IPS DF 6.9 (cell line): ENCODE results near the gene RFPL2.
"Not testable (repeated sequence)": the region's sequence is repeated elsewhere in the genome, so short reads cannot be mapped to it uniquely, and the experiment has no call there.

Source experiments
- DNase-seq: peaks from one replicate; pipeline ENCODE4 v3.0.0-alpha.2; 2013; ENCODE audit warnings: low read depth, low spot score
- H3K27ac ChIP-seq: one replicate; pipeline ENCODE4 v1.5.1; 2013; ENCODE audit warnings: low read length, control low read depth
- H3K27me3 ChIP-seq: 2 replicates; pipeline ENCODE4 v1.6.1; 2013; ENCODE audit warnings: mild to moderate bottlenecking, low read length; ENCODE audit not compliant: control insufficient read depth, insufficient read depth
- H3K36me3 ChIP-seq: 2 replicates; pipeline ENCODE4 v1.6.1; 2013; ENCODE audit warnings: low read length; ENCODE audit not compliant: control insufficient read depth, insufficient read depth
- H3K4me1 ChIP-seq: 2 replicates; pipeline ENCODE4 v1.6.1; 2013; ENCODE audit warnings: low read length; ENCODE audit not compliant: control insufficient read depth, insufficient read depth
- H3K4me3 ChIP-seq: 2 replicates; pipeline ENCODE4 v1.5.1; 2013; ENCODE audit warnings: mild to moderate bottlenecking, low read length
- H3K9me3 ChIP-seq: 2 replicates; pipeline ENCODE4 v1.6.1; 2013; ENCODE audit warnings: low read length, inconsistent platforms; ENCODE audit not compliant: control insufficient read depth, insufficient read depth
- WGBS: extraction: QIAGEN DNeasy Blood & Tissue Kit; methylation state at CpG from one replicate; pipeline ENCODE4 v1.1.7; 2013; ENCODE audit warnings: mixed read lengths, missing lambda C conversion rate; ENCODE audit not compliant: insufficient read length, insufficient coverage; 5-methylcytosine and 5-hydroxymethylcytosine counted together

RFPL2 gene

DNA sequence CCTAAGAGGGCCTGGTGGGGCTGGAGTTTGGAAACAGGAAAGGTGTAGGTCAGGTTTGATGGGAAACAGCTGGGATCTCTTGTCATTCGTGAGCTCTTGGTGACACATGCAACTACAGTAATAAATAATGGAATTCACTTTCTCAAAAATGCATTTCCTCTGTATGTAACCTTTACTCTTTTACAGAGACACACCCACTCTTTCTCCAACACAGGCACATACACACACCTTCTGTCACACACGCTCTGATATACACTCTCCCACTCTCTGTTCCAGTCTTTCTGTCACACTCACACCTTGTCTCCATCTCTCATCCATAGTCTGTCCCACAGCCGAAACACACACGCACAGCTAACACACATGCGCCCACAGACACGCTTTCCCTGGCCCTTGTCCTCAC is 39.2 kb downstream of the RFPL2 start:
- Histone ChIP-seq H3K27ac (no peak overlapping the region), H3K27me3 (no peaks in the 10 kb centered on the region), H3K9me3 (no peaks in the 10 kb centered on the region), H3K4me3 (no peak overlapping the region), H3K36me3 (no peaks in the 10 kb centered on the region), H3K4me1 (no peaks in the 10 kb centered on the region)
- no CpG with 5 or more reads among the region's 6 CpGs for WGBS
- DNase-seq, result no peak

DNA sequence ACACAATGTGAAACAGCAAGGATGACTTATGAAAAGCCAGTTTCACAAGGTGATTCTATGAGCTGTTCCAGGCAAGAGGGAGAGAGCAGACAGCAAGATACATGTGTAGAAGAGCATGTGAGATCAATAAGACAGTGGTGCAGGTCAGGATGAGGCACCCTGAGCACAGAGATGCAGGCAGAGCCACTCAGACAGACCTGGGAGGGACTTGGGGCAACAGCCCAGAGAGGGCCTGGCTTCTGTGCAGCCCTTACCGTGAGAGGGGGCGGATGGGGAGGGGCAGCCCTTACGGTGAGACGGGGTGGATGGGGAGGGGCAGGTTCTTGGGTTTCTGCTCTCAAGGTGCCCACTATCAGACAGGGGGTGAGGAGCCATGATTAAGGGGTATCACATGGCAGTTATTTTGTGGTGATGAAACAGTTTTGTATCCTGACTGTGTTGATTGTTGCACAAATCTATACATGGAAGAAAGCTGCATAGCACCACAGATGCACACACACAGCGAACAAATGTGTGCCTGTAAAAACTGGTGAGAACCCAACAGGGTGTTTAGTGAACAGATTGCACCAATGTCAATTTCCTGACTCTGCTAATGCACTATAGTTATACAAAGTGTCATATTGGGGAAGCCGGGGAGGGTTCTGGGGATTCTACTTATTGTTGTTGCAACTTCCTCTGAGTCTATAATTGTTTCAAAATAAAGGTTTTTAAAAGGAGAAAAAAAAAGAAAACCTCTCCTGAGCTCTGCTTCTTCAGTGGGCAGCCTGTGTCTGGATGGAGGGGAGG is 40.6 kb downstream of the RFPL2 start:
- Histone ChIP-seq H3K36me3 (no peaks in the 10 kb centered on the region), H3K4me1 (no peaks in the 10 kb centered on the region), H3K9me3 (no peaks in the 10 kb centered on the region), H3K4me3 (no peak overlapping the region), H3K27ac (no peak overlapping the region), H3K27me3 (no peaks in the 10 kb centered on the region)
- DNase-seq, result no peak
- no CpG with 5 or more reads among the region's 6 CpGs for WGBS

DNA sequence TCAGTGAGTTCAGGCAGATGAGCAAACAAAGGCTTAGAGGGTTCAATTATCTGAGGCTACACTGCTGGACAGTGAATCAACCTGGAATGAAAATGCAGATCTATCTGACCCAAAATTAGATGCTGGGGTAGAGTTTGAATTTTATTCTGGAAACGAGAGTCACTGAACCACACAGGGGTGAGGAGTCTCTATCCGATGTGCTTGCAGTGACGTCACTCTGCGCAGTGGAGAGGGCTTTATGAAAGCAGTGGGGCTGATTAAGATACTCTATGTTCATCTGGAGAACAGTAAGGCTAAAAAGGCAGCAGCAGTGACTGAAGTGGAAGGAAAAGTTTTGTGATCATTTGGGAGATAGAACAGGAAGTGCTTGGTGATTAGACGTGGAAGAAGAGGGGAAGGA is 44.5 kb downstream of the RFPL2 start:
- H3K27ac ChIP-seq, H3K4me3 ChIP-seq, H3K4me1 ChIP-seq, H3K9me3 ChIP-seq, H3K36me3 ChIP-seq, DNase-seq, H3K27me3 ChIP-seq: not testable (repeated sequence)
- WGBS, result no CpG with 5 or more reads among the region's 5 CpGs

DNA sequence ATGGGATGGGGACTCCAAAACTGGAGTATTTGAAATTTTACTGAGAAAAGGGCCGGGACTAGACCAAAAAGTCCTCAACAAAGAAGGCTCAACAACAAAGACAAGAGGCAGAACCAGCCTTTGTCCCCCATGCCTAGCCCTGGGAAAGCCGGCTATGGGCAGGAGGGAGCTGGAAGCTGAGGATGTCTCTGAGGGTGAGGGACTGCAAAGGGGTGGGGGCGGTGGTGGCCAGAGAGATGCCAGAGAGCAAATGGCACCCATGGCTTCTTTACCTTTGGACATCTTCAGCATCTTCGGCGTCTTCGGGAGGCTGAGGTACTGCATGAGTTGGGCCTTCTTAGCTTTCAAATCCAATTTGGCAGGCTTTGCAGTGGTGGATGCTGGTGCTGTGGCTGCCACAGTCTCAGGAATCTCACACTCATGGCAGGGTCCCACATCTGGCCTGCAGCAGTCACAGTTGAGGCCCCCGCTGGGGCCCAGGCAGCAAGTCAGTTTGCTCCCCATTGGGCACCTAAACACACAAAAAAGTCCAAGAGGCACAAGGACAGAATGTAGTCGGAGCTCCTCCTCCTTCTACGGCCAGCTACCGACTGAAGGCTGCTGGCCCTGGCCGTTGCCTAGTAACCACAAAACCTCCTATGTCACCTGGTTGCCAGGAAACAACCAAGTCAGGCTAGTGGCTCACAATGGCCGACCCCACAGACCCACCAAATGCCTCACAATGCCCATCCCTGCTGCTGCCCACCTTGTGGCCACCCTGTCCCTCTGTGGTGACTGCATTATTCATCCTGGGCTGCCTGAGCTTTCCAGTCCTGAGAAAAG is 46.0 kb downstream of the RFPL2 start, which contains the start of gene C22orf42:
TSS of gene C22orf42 (minus strand) at position 592 of the 822 bp plus-strand sequence. CDS start at position 504, 88 bp downstream.
- no CpG with 5 or more reads among the region's 12 CpGs for WGBS
- no peaks in the 10 kb centered on the region for H3K9me3 ChIP-seq

DNA sequence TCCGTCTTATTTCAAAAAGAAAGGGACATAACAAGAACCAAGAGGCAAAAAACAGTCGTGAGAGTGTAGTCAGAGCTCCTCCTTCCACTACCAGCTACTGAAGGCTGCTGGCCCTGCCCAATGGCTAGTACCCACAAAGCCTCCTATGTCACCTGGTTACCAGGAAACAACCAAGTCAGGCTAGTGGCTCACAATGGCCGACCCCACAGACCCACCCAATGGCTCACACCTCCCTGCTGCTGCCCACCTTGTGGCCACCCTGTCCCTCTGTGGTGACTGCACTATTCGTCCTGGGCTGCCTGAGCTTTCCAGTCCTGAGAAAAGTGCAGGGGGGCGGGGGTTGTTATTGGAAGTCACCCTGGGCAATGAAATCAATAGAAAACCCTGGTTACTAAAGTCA is 47.2 kb downstream of the RFPL2 start:
- not testable (repeated sequence) for H3K27ac ChIP-seq, H3K36me3 ChIP-seq, H3K27me3 ChIP-seq, H3K9me3 ChIP-seq, H3K4me3 ChIP-seq, DNase-seq, H3K4me1 ChIP-seq
- WGBS, result no CpG with 5 or more reads among the region's 5 CpGs

More for the DNA sequence above, 46.0 kb downstream of the RFPL2 start, which contains the start of gene C22orf42:
- Histone ChIP-seq H3K4me3 (no peak within 1 kb of the TSS), H3K36me3 (no peaks in the 10 kb centered on the region), H3K4me1 (no peaks in the 10 kb centered on the region), H3K27me3 (no peaks in the 10 kb centered on the region), H3K27ac (no peak within 1 kb of the TSS)
- no peak for DNase-seq

DNA sequence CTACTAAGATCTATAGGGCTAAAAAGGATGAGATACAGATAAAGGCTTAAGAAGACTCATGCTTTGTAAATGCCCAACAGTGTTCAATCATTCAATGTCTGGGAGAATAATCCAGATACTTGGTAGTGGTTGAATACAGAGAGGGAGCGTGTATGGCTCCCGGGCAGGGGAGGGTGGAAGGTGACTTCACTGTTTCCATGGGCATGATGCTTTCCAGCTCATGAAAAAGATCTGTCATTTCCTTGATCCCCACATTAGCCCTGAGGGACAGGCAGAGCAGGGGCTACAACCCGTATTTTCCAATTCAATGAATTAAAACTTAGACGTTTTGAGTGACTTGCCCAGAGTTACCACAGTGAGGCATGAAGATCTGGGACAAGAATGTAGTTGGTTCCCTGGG is 50.1 kb downstream of the RFPL2 start:
- DNase-seq, result not testable (repeated sequence)

DNA sequence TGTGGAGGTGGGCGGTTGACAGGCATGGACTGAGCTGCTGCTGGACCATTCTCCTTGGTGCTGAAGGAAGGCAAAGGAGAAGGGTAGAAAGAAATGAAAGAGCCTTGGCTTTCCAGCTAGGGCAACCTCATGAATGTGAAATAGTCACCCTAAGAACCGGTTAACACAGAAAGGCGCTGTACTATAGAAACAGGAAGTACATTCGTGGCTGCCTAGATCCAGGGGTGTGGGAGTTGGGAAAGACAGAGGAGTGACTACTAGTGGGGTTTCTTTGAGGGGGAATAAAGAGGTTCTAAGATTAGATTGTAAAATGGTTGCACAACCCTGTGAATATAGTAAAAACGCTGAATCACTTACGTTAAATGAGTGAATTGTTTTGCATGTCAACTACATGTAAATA is 53.2 kb downstream of the RFPL2 start:
- not testable (repeated sequence) for DNase-seq, H3K27ac ChIP-seq
- WGBS, result no CpG with 5 or more reads among the region's 6 CpGs

More for the DNA sequence above, 50.1 kb downstream of the RFPL2 start:
- not testable (repeated sequence) for H3K27ac ChIP-seq, H3K36me3 ChIP-seq, H3K9me3 ChIP-seq, H3K27me3 ChIP-seq, H3K4me3 ChIP-seq, H3K4me1 ChIP-seq
- WGBS, result no CpG with 5 or more reads among the region's 4 CpGs

DNA sequence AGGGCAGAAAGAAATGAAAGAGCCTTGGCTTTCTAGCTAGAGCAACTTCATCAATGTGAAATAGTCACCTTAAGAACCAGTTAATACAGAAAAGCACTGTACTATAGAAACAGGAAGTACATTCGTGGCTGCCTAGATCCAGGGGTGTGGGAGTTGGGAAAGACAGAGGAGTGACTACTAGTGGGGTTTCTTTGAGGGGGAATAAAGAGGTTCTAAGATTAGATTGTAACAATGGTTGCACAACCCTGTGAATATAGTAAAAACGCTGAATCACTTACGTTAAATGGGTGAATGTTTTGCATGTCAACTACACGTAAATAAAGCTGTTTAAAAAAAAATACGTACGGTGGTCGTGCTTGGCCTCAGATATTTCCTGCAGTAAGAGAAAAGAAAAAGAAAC is 54.2 kb downstream of the RFPL2 start:
- WGBS, result no CpG with 5 or more reads among the region's 7 CpGs
- not testable (repeated sequence) for H3K27ac ChIP-seq

More for the DNA sequence above, 53.2 kb downstream of the RFPL2 start:
- not testable (repeated sequence) for H3K4me1 ChIP-seq, H3K9me3 ChIP-seq, H3K4me3 ChIP-seq, H3K27me3 ChIP-seq, H3K36me3 ChIP-seq

DNA sequence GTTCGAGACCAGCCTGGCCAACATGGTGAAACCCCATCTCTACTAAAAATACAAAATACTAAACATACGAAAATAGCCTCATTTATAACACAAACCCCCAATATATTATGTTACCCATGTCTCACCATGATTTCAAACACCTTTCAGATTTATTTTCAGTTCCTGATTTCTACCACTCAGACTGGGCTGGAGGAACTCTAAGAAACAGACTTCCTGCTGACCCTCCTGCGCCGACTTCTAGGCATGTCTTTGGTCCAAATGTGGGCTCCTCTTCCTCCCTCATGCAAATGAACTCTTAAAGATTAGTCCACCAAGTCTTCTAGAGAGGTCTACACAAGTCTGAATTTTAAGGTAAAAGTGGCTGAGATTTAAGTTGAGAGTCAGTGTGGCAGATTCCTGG is 56.5 kb downstream of the RFPL2 start:
- not testable (repeated sequence) for H3K36me3 ChIP-seq, H3K4me3 ChIP-seq, H3K27me3 ChIP-seq, DNase-seq, H3K9me3 ChIP-seq, H3K4me1 ChIP-seq, H3K27ac ChIP-seq
- 100% methylated on average over 1 of the region's 4 CpGs for whole genome bisulfite sequencing

More for the DNA sequence above, 54.2 kb downstream of the RFPL2 start:
- H3K4me3 ChIP-seq, H3K27me3 ChIP-seq, H3K4me1 ChIP-seq, DNase-seq, H3K9me3 ChIP-seq, H3K36me3 ChIP-seq: not testable (repeated sequence)

DNA sequence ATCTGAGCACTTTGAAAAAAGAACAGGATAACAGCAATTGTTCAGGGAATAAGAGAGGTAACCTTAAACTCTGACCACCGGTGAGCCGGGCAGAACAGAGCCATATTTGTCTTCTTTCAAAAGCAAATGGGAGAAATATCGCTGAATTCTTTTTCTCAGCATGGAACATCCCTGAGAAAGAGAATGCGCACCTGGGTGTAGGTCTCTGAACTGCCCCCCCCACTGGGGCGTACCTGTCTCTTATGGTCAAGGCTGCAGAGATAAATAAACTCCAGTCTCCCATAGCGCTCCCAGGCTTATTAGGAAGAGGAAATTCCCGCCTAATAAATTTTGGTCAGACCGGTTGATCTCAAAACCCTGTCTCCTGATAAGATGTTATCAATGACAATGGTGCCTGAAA is 57.7 kb downstream of the RFPL2 start:
- H3K27ac ChIP-seq, DNase-seq, H3K36me3 ChIP-seq, H3K4me3 ChIP-seq, H3K4me1 ChIP-seq, H3K9me3 ChIP-seq, H3K27me3 ChIP-seq: not testable (repeated sequence)
- no CpG with 5 or more reads among the region's 8 CpGs for WGBS
